ENCODE data around the gene KCNK4. TPM values are rescaled to one million over a fixed set of nuclear protein-coding genes. Genes with fewer than 3 reads are reported as not detected.

Gene KCNK4
- total RNA-seq, 2 donors from 2014 or later, result not detected

DNA sequence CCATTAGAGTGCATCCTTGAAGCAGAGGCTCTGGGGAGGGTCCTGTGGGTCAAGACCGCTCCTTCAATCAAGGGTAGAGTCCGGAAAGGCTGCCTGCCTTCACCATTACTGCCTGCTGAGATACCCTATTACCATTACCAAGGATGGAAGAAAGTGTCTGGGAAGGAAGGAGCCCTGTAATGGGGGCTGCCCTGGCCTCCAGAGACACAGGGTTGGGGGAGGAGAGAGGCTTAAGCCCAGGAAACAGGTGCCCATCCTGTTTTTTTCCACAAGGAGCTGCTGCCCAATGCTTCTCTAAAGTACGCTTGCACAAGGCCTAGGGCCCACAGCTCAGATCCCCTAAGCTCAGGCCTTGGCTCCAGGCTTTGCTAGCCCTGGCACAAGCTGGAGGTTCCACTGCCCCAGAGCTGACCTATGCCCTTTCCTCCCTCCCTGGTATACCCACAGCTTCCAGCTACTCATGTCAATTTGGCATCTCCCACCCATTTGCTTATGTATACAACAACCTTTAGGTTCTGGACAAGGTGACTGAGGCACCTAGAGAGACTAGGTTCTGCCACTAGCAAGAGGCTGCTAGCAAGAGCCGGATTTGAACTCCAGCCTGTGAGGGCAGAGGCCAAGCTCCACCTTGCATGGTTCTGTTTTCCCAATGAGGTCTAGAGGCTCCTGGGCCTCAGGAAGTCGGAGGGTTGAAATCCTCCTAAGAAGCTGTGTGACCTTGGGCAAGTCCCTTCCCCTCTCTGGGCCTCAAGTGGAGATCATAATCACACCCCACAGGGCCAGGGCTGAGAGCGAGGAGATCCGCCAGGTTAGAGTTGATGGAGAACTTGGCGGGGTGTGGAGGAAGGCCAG is 41.3 kb upstream of the KCNK4 start:
- Histone ChIP-seq H3K36me3 (replicated peaks in 1 of 2; ENCODE audit: insufficient read depth in 1 of 2, low read depth in 2 of 2) (no peaks in the 10 kb centered on the region), H3K9me3 (no peaks in the 10 kb centered on the region), H3K27me3 (no peaks in the 10 kb centered on the region), H3K4me3 (no peak overlapping the region), H3K27ac (no peak overlapping the region), H3K4me1 (peaks cover 41% of the 10 kb centered on the region)
- WGBS, 2 donors, result 85 to 93% methylated on average over 4 to 8 of the region's 8 CpGs
- intact Hi-C loops (cut with DNase I), result no loop called here
- TF ChIP-seq POLR2A (IDR thresholded peaks at IDR 0.05), result no peak
- TF ChIP-seq, protein P1, sequence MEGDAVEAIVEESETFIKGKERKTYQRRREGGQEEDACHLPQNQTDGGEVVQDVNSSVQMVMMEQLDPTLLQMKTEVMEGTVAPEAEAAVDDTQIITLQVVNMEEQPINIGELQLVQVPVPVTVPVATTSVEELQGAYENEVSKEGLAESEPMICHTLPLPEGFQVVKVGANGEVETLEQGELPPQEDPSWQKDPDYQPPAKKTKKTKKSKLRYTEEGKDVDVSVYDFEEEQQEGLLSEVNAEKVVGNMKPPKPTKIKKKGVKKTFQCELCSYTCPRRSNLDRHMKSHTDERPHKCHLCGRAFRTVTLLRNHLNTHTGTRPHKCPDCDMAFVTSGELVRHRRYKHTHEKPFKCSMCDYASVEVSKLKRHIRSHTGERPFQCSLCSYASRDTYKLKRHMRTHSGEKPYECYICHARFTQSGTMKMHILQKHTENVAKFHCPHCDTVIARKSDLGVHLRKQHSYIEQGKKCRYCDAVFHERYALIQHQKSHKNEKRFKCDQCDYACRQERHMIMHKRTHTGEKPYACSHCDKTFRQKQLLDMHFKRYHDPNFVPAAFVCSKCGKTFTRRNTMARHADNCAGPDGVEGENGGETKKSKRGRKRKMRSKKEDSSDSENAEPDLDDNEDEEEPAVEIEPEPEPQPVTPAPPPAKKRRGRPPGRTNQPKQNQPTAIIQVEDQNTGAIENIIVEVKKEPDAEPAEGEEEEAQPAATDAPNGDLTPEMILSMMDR (IDR thresholded peaks at IDR 0.05), result no peak
- no peak for DNase-seq
- no peak for ATAC-seq

DNA sequence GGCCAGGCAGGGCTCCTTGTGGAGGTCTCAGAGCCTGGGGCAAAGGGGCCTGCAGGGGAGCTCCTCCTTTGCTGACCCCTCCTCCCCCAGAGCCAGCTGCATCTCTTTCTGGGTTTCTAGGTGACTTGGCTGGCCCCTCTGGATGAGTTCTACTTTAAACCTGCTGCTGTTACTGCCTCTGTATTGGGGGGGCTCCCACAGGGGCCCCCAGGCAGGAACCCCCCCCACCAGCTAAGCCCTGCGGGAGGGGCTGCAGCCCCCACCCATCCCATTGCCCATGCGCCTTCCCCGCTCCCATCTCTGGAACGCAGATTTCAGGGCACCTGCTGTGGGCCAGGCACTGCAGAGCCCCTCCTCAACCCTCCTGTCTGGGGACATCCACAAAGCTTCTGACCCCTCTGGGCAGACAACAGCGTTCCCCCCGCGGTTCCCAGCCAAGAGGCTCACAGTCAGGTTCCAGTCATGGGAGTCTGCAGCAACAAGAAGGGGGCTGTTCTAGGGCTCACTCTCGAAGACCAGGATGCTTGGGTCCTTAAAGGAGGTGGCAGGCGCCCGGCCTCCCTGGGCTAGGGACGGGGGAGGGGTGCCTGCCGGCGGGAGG is 40.6 kb upstream of the KCNK4 start:
- no peak for DNase-seq
- 26% methylated on average over 13 of the region's 13 CpGs; no CpG with 5 or more reads in 1 of the 2 donors for WGBS, 2 donors
- no peak for ATAC-seq
- Histone ChIP-seq H3K27me3 (no peaks in the 10 kb centered on the region), H3K36me3 (replicated peaks in 1 of 2; ENCODE audit: insufficient read depth in 1 of 2, low read depth in 2 of 2) (no peaks in the 10 kb centered on the region), H3K4me3 (no peak overlapping the region), H3K4me1 (peaks cover 35% of the 10 kb centered on the region), H3K27ac (no peak overlapping the region), H3K9me3 (no peaks in the 10 kb centered on the region)
- intact Hi-C loops (cut with DNase I), result no loop called here
- TF ChIP-seq POLR2A (IDR thresholded peaks at IDR 0.05), result no peak
- TF ChIP-seq, protein P1 (IDR thresholded peaks at IDR 0.05), result no peak

DNA sequence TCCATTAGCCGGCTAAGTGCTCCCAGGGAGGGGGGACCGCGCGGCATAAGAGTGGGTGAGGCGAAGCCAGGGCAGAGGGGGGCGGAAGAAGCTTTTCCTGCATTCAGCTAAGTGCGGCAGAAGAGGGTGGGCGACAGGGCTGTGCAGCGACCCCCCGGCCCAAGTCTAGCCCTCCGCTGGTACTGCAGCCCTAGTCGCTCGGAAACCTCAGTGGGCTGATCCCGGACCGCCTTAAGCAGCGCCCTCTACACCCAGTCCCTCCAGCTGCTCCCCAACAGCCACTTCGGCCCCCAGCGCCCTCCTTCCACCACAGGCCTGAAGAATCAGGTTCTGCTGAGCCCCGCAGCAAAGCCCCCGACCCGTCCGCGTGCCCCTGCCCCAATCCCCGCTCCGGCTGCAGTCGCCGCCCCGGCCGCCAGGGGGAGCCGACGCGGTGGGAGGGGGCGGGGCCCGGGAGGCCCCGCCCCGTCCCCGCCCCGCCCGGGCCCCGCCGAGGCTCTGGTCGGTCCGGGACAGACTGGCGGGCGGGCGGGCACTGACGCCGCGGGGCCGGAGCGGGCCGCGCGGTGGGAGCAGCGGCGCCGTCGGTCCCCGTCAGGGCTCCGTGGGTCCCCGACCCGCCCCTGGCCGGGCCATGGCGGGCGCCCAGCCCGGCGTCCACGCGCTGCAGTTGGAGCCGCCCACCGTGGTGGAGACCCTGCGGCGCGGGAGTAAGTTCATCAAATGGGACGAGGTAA is 39.9 kb upstream of the KCNK4 start, which contains the start of gene PLCB3:
TSS of gene PLCB3 (plus strand) at position 515 of the 737 bp plus-strand sequence. CDS start at position 635, 120 bp downstream.
- 1% methylated on average over 33 of the region's 75 CpGs; no CpG with 5 or more reads in 1 of the 2 donors for WGBS, 2 donors
- TF ChIP-seq, protein P1 (IDR thresholded peaks at IDR 0.05), result peak; percentile 51 to 95 (median 79)
- peak in 1 of 3 donors; percentile 18 for TF ChIP-seq POLR2A (IDR thresholded peaks at IDR 0.05)
- Histone ChIP-seq H3K27ac (peak within 1 kb of the TSS in 3 of 4 donors; percentile 46 to 67 (median 48)), H3K4me3 (peak within 1 kb of the TSS; percentile 29 to 62), H3K9me3 (no peaks in the 10 kb centered on the region), H3K4me1 (peaks cover 35% of the 10 kb centered on the region), H3K27me3 (no peaks in the 10 kb centered on the region), H3K36me3 (replicated peaks in 1 of 2; ENCODE audit: insufficient read depth in 1 of 2, low read depth in 2 of 2) (no peaks in the 10 kb centered on the region)
- DNase-seq, result peak; percentile 54 to 68 (median 62)
- intact Hi-C loops (cut with DNase I), result no loop called here
- ATAC-seq, result peak; percentile 65

DNA sequence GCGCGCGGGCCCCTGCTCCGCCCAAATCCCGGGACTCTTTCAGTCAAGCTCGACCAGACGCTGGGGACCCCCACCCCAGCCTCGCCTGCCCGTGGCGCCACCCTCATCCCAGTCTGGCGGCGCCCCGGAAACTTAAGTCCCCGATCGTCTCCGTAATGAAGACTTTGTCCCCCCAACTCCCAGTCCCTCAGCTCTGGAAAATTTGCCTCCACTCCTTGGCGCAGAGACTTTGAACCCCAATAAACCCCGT is 39.4 kb upstream of the KCNK4 start:
- peak overlapping the region in 3 of 4 donors; percentile 25 to 67 (median 48) for H3K27ac ChIP-seq
- no peaks in the 10 kb centered on the region for H3K27me3 ChIP-seq
- no peaks in the 10 kb centered on the region for H3K9me3 ChIP-seq
- DNase-seq (no peak), ATAC-seq (no peak)
- TF ChIP-seq, protein P1 (IDR thresholded peaks at IDR 0.05), result no peak
- no peak for TF ChIP-seq POLR2A (IDR thresholded peaks at IDR 0.05)
- WGBS, 2 donors, result 0% methylated on average over 8 to 18 of the region's 18 CpGs
- H3K4me3 ChIP-seq, result peak overlapping the region; percentile 29 to 62
- no peaks in the 10 kb centered on the region for H3K36me3 ChIP-seq (replicated peaks in 1 of 2; ENCODE audit: insufficient read depth in 1 of 2, low read depth in 2 of 2)
- intact Hi-C loops (cut with DNase I), result no loop called here
- H3K4me1 ChIP-seq, result peaks cover 35% of the 10 kb centered on the region
